Thyroid gland (tissue), 4 donors: ENCODE measurements around the gene GAS6.

Source experiments
- CTCF ChIP-seq, 6 experiments: fragments of 200-600 bp in 3 of 6; fragments of 450-650 bp in 3 of 6; sonication (generic) in 3 of 6; IDR thresholded peaks; one replicate each; pipeline ENCODE4 v1.5.1; 2016 to 2019; ENCODE audit warnings: antibody characterized with exemption in 6 of 6, mild to moderate bottlenecking in 2 of 6, inconsistent platforms in 1 of 6, moderate library complexity in 1 of 6
- POLR2A ChIP-seq, 2 donors: fragments of 450-650 bp; IDR thresholded peaks; one replicate each; pipeline ENCODE4 v1.6.1; 2017; ENCODE audit warnings: antibody characterized with exemption in 2 of 2, mild to moderate bottlenecking in 2 of 2, moderate library complexity in 1 of 2

- TF ChIP-seq CTCF (IDR thresholded peaks at IDR 0.05) = no peak
- no peak for TF ChIP-seq POLR2A (IDR thresholded peaks at IDR 0.05)
These were observed 17.1 kb downstream of the GAS6 start for GRCh38 chr13:113846636-113847318.
